Measurements from ENCODE around the gene KLHDC7B.

Gene KLHDC7B

DNA sequence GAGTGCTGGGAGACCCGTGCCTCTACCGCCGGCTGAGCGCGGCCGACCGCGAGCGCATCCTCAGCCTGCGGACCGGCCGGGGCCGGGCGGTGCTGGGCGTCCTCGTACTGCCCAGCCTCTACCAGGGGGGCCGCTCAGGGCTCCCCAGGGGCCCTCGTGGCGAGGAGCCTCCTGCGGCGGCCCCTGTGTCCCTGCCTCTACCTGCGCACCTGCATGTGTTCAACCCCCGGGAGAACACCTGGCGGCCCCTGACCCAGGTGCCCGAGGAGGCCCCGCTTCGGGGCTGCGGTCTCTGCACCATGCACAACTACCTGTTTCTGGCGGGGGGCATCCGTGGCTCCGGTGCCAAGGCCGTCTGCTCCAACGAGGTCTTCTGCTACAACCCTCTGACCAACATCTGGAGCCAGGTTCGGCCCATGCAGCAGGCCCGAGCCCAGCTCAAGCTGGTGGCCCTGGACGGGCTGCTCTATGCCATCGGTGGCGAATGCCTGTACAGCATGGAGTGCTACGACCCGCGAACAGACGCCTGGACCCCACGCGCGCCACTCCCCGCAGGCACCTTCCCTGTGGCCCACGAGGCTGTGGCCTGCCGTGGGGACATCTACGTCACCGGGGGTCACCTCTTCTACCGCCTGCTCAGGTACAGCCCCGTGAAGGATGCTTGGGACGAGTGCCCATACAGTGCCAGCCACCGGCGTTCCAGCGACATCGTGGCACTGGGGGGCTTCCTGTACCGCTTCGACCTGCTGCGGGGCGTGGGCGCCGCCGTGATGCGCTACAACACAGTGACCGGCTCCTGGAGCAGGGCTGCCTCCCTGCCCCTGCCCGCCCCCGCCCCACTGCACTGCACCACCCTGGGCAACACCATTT lies 3.5 kb downstream of the KLHDC7B start:
- TF ChIP-seq, protein P1, sequence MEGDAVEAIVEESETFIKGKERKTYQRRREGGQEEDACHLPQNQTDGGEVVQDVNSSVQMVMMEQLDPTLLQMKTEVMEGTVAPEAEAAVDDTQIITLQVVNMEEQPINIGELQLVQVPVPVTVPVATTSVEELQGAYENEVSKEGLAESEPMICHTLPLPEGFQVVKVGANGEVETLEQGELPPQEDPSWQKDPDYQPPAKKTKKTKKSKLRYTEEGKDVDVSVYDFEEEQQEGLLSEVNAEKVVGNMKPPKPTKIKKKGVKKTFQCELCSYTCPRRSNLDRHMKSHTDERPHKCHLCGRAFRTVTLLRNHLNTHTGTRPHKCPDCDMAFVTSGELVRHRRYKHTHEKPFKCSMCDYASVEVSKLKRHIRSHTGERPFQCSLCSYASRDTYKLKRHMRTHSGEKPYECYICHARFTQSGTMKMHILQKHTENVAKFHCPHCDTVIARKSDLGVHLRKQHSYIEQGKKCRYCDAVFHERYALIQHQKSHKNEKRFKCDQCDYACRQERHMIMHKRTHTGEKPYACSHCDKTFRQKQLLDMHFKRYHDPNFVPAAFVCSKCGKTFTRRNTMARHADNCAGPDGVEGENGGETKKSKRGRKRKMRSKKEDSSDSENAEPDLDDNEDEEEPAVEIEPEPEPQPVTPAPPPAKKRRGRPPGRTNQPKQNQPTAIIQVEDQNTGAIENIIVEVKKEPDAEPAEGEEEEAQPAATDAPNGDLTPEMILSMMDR (IDR thresholded peaks at IDR 0.05; ENCODE audit: low read depth, low read length, missing control alignments): no peak
- no peak for DNase-seq
- Histone ChIP-seq H3K36me3 (replicated peaks) (no peaks in the 10 kb centered on the region), H3K27me3 (replicated peaks) (peaks cover 40% of the 10 kb centered on the region), H3K4me3 (ENCODE audit: low read depth, low read length) (no peak overlapping the region), H3K27ac (no peak overlapping the region)
- in situ Hi-C loops (cut with HindIII; ENCODE audit: low pct_ligation_motif_present, low sequenced_read_pairs): no loop called here

DNA sequence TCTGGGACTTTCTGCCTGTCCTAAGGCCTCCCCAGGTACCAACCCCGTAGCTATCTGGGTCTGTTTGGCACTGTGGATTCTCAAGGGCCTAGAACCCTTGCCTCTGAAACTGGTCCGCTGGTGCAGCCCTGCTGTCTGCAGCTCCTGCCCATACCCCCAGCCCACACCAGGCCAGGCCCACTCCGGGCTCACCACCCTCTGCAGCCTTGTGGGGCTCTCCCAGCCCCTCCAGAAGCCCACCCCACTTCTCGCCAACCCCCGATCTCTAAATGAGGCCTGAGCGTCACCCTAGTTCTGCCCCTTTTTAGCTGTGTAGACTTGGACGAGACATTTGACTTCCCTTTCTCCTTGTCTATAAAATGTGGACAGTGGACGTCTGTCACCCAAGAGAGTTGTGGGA lies 4.7 kb downstream of the KLHDC7B start:
- Histone ChIP-seq H3K27ac (no peak overlapping the region), H3K27me3 (replicated peaks) (peaks cover 40% of the 10 kb centered on the region), H3K36me3 (replicated peaks) (no peaks in the 10 kb centered on the region), H3K4me3 (ENCODE audit: low read depth, low read length) (no peak overlapping the region)
- in situ Hi-C loops (cut with HindIII; ENCODE audit: low pct_ligation_motif_present, low sequenced_read_pairs): no loop called here
- no peak for DNase-seq
- TF ChIP-seq, protein P1 (IDR thresholded peaks at IDR 0.05; ENCODE audit: low read depth, low read length, missing control alignments): no peak

DNA sequence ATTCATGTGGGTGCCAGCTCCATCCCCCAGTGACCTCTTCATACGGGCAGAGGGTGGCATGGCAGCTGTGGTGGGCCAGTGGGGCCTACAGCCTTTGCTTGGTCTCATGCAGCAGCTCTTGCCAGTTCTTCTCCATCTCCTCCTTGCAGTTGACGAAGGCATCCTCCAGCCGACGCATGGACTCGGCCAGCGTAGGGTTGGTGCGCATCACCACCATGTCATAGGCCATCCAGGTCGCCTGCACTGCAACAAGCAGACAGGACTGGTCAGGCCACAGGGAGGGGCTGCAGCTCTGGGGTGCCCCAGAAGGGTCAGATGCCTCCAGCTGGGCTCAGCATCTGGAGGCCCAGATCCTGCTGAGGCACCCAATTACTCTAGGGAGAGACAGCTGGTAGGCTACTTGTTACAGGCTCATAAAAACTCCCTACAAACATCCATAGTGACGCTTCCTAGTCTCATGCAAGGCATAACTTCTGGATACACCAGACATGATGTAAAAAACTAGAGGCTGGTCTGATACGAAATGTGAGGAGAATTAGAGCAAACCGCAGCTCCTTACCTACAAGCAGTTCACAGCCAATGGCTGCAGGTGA lies 5.6 kb downstream of the KLHDC7B start:
- Histone ChIP-seq H3K4me3 (ENCODE audit: low read depth, low read length) (no peak overlapping the region), H3K36me3 (replicated peaks) (no peaks in the 10 kb centered on the region), H3K27me3 (replicated peaks) (peaks cover 36% of the 10 kb centered on the region), H3K27ac (no peak overlapping the region)
- no peak for DNase-seq
- in situ Hi-C loops (cut with HindIII; ENCODE audit: low pct_ligation_motif_present, low sequenced_read_pairs): no loop called here
- TF ChIP-seq, protein P1 (IDR thresholded peaks at IDR 0.05; ENCODE audit: low read depth, low read length, missing control alignments): no peak

DNA sequence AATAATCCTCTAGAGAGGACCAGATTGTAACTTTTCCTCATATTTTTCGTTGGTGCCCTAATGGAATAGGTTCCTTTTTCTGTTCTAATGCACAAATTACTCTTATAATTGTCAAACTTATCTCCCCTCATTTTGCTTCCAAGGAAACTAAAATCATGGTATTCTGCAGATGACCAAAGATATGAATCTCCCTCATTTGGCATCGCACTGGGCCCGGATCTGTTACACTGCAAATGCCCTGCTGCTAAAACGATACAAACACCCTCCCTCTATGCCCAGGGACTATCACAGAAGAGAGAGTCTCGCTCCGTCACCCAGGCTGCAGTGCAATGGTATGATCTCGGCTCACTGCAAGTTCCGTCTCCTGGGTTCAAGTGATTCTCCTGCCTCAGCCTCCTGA lies 7.6 kb downstream of the KLHDC7B start:
- Histone ChIP-seq H3K27ac (no peak overlapping the region), H3K4me3 (ENCODE audit: low read depth, low read length) (no peak overlapping the region), H3K36me3 (replicated peaks) (no peaks in the 10 kb centered on the region), H3K27me3 (replicated peaks) (peaks cover 18% of the 10 kb centered on the region)
- TF ChIP-seq, protein P1 (IDR thresholded peaks at IDR 0.05; ENCODE audit: low read depth, low read length, missing control alignments): no peak
- no peak for DNase-seq
- in situ Hi-C loops (cut with HindIII; ENCODE audit: low pct_ligation_motif_present, low sequenced_read_pairs): no loop called here

DNA sequence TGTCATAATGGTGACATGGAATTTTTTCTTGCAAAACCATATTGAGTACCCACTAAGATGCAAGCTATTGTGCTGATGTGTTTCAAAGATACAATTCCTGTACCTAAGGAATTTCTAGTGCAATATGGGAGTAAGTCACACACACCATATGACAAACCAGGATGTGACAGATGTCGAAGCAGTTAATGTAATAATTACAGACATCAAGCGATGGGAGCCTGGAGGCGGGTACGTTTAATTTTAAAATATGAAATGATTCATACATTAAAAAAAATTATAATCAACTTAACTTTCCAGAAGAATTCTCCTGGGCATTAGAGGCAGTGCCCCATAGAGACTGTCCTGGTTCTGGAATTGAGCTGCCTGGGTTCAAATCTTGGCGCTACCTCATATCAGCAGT lies 11.0 kb downstream of the KLHDC7B start:
- Histone ChIP-seq H3K27me3 (replicated peaks) (no peaks in the 10 kb centered on the region), H3K27ac (no peak overlapping the region), H3K36me3 (replicated peaks) (no peaks in the 10 kb centered on the region), H3K4me3 (ENCODE audit: low read depth, low read length) (no peak overlapping the region)
- DNase-seq: no peak
- in situ Hi-C loops (cut with HindIII; ENCODE audit: low pct_ligation_motif_present, low sequenced_read_pairs): no loop called here
- TF ChIP-seq, protein P1 (IDR thresholded peaks at IDR 0.05; ENCODE audit: low read depth, low read length, missing control alignments): no peak
